VCaP (cell line): ENCODE data around the gene VEPH1.
A peak's percentile ranks its signal among the peaks of the same experiment; 100 is the strongest.

Experiments used
- H3K27ac ChIP-seq: fragments of 450-650 bp; 2 replicates; pipeline ENCODE4 v1.5.1; 2017
- TF ChIP-seq, protein P1 (sequence below): fragments of 450-650 bp; conservative IDR thresholded peaks from 2 replicates; pipeline ENCODE4 v1.5.1; 2017; ENCODE audit warnings: mild to moderate bottlenecking, moderate library complexity

The VEPH1 gene

DNA sequence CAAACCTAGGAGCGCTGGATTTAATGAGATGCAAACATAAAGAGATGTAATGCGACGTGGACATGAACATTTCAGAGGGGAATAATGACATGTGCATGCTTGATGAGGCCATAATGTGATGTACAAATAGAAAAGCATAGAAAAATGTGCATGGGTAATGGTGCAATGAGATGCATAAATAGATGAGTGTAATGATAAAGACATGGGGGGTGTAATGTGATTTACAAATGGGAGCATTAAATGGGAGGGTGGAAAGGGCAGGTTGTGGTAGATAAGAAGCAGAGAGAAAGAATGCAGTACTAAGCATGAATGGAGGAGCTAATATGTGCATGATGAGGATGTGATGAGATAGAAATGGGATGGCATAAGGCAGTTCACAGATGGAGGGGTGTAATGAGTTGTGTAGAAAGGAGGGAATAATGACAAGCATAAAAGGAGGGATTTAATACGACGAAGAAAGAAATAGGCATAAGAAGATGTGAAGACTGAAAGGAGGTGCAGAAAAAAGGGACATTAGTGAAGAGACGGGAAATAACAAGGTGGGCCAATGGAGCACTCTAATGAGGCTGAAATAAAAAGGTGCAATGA is 205.8 kb downstream of the VEPH1 start:
- TF ChIP-seq, protein P1, sequence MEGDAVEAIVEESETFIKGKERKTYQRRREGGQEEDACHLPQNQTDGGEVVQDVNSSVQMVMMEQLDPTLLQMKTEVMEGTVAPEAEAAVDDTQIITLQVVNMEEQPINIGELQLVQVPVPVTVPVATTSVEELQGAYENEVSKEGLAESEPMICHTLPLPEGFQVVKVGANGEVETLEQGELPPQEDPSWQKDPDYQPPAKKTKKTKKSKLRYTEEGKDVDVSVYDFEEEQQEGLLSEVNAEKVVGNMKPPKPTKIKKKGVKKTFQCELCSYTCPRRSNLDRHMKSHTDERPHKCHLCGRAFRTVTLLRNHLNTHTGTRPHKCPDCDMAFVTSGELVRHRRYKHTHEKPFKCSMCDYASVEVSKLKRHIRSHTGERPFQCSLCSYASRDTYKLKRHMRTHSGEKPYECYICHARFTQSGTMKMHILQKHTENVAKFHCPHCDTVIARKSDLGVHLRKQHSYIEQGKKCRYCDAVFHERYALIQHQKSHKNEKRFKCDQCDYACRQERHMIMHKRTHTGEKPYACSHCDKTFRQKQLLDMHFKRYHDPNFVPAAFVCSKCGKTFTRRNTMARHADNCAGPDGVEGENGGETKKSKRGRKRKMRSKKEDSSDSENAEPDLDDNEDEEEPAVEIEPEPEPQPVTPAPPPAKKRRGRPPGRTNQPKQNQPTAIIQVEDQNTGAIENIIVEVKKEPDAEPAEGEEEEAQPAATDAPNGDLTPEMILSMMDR = no peak
- H3K27ac ChIP-seq = no peak overlapping the region

DNA sequence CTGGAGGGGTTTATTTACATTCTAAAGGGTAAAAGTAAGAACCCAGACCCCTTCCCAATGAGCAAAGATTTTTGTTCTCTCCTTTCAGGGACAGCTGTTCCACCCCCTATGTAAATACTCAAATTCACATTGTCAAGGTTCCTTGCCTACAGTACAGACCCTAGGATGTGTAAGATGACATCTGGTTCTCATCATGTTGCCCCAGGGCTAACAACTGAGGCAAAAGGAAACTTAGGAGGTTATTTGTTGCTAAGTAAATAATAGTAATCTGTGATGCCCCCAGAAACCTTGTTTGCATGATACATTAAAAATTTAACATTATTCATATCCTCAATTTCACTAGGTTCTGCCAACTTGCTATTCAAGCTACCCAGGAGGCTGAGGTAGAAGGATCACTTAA is 208.3 kb downstream of the VEPH1 start:
- H3K27ac ChIP-seq = no peak overlapping the region
- TF ChIP-seq, protein P1 = no peak

DNA sequence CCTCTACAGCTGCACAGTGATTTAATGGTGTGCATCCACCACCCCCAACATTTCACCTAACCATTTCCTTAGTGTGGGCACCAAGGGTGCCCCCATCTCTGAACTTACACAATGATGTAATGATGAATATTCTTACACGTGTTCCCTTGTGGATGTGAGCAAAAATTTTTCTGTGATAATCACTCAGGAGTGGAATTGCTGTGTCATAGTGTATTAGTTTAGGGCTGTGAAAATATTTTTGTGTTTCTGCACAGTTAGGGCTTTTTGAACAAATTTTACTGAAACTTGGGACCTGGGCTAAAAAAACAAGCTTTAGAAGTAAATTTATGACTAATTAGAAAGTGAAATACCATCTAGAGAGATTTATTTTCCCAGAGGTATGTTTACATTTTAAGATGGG is 208.7 kb downstream of the VEPH1 start:
- no peak overlapping the region for H3K27ac ChIP-seq
- TF ChIP-seq, protein P1 = no peak

GRCh38 chr3:157290766-157291165 is 212.4 kb downstream of the VEPH1 start:
- no peak overlapping the region for H3K27ac ChIP-seq
- TF ChIP-seq, protein P1 = no peak

DNA sequence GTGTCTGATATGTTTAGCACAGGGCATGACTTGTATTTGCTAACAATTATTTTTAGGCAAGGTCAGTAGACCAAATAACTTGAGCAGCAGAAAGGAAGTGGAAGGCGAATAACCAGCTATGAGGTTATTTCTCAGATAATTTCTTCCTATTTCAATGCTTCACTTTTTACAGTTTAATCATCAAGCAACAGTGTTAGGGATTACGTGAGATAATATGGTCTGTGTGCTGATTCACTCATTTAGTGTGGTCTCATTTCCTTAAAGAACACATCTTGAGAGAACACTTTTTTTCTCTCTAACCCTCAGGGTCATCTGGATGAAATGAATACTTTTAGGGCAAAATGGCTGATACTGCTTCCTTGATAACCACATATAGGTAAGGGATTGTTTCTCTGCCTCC is 217.2 kb downstream of the VEPH1 start:
- TF ChIP-seq, protein P1 = no peak
- peak overlapping the region; percentile 65; the same call in 1 of the 2 replicates for H3K27ac ChIP-seq

DNA sequence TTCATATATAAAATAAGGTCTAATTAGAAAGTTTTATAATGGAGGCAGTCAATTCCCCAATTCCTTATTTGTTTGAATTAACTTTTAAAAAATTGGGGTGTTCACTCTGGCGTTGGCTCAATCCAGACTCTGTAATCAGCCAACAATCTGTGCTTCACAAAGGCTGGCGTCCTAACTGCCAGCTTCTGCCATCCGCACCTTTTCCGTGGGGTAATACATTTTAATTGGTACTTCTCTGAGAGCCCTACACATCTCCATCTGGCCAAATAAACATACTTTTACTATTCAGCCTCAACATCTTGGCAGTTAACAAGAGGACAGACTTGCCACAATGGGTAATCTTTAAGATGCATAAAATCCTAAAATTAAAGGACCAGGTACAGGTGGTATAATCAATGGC is 218.1 kb downstream of the VEPH1 start:
- peak overlapping the region; percentile 65 for H3K27ac ChIP-seq
- TF ChIP-seq, protein P1 = no peak

DNA sequence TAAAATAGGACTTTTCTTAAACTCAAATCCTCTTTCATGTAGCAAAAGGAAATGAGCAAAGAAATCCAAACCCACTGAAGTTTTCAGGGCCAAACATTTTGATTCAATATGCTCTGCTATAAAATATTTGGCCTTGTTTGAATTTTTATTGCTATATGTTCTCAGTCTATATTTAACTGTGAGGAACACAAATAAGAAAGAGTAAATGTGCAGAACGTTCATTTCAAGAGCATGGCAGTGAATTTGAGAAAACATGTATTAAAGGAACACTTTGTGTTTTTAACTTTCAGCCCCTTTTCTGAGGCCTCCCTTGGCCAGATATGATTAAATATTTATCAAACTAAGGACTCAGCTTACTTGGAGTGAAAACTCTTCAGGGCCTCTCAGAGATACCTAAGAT is 218.5 kb downstream of the VEPH1 start:
- H3K27ac ChIP-seq = peak overlapping the region; percentile 65
- TF ChIP-seq, protein P1 = no peak
